Astrocyte (in vitro differentiated cells and primary cell): ENCODE results near the gene TMEM232. TPM values are rescaled to one million over a fixed set of nuclear protein-coding genes. Genes with fewer than 3 reads are reported as not detected.
A peak's percentile ranks its signal among the peaks of the same experiment; 100 is the strongest.

Experiments
- DNase-seq: peaks from one replicate; pipeline ENCODE4 v3.0.0-alpha.2; 2010; ENCODE audit warnings: low read depth
- FAIRE-seq: peaks from 2 replicates; lab custom pipeline; 2011; peaks lifted over from hg19 to GRCh38; lab: Jason Lieb, UNC
- H2AFZ ChIP-seq: 2 replicates; pipeline ENCODE4 v1.6.0; 2012; ENCODE audit warnings: low read depth, low read length, inconsistent platforms
- H3K27ac ChIP-seq: 2 replicates; pipeline ENCODE4 v1.5.1; 2011; ENCODE audit warnings: low read depth, low read length, inconsistent platforms
- H3K27me3 ChIP-seq: 2 replicates; pipeline ENCODE4 v1.6.0; 2011; ENCODE audit warnings: low read length, inconsistent platforms; ENCODE audit not compliant: insufficient read depth
- H3K36me3 ChIP-seq: 2 replicates; pipeline ENCODE4 v1.5.1; 2011; ENCODE audit warnings: low read length, inconsistent platforms; ENCODE audit not compliant: insufficient read depth
- H3K4me1 ChIP-seq: 2 replicates; pipeline ENCODE4 v1.5.1; 2011; ENCODE audit warnings: low read length, inconsistent platforms; ENCODE audit not compliant: insufficient read depth
- H3K4me2 ChIP-seq: 2 replicates; pipeline ENCODE4 v1.6.0; 2012; ENCODE audit warnings: low read length, inconsistent platforms
- H3K4me3 ChIP-seq: 2 replicates; pipeline ENCODE4 v1.5.1; 2011; ENCODE audit warnings: low read depth, mild to moderate bottlenecking, low read length, inconsistent platforms; ENCODE audit not compliant: insufficient read depth
- H3K79me2 ChIP-seq: 2 replicates; pipeline ENCODE4 v1.6.0; 2012; ENCODE audit warnings: mild to moderate bottlenecking, low read length, inconsistent platforms; ENCODE audit not compliant: insufficient read depth
- H3K9ac ChIP-seq: 2 replicates; pipeline ENCODE4 v1.6.0; 2012; ENCODE audit warnings: mild to moderate bottlenecking, low read length, inconsistent platforms
- H3K9me3 ChIP-seq: 2 replicates; pipeline ENCODE4 v1.5.1; 2012; ENCODE audit warnings: low read depth, mild to moderate bottlenecking, low read length, inconsistent platforms; ENCODE audit not compliant: insufficient read depth
- H4K20me1 ChIP-seq: 2 replicates; pipeline ENCODE4 v1.6.0; 2012; ENCODE audit warnings: low read length, inconsistent platforms; ENCODE audit not compliant: insufficient read depth
- H3K27ac Mint-ChIP-seq: one replicate; pipeline ENCODE4 v1.8.0; 2021; ENCODE audit warnings: mild to moderate bottlenecking, mixed read lengths; ENCODE audit not compliant: unreplicated experiment
- H3K27me3 Mint-ChIP-seq: one replicate; pipeline ENCODE4 v1.8.0; 2021; ENCODE audit warnings: low read depth, mixed read lengths; ENCODE audit not compliant: unreplicated experiment
- H3K36me3 Mint-ChIP-seq: one replicate; pipeline ENCODE4 v1.8.0; 2021; ENCODE audit warnings: low read depth, mixed read lengths; ENCODE audit not compliant: unreplicated experiment
- H3K4me1 Mint-ChIP-seq: one replicate; pipeline ENCODE4 v1.8.0; 2021; ENCODE audit warnings: low read depth, mixed read lengths; ENCODE audit not compliant: unreplicated experiment
- H3K4me3 Mint-ChIP-seq: one replicate; pipeline ENCODE4 v1.8.0; 2021; ENCODE audit warnings: mild to moderate bottlenecking, moderate library complexity, mixed read lengths; ENCODE audit not compliant: unreplicated experiment
- H3K9me3 Mint-ChIP-seq: one replicate; pipeline ENCODE4 v1.8.0; 2021; ENCODE audit warnings: mild to moderate bottlenecking, mixed read lengths; ENCODE audit not compliant: unreplicated experiment
- CTCF ChIP-seq: IDR thresholded peaks from 2 replicates; pipeline ENCODE4 v1.5.1; 2011; ENCODE audit warnings: low read depth, mild to moderate bottlenecking, inconsistent platforms, low read length, moderate library complexity; ENCODE audit not compliant: insufficient read depth
- EZH2 ChIP-seq: IDR thresholded peaks from 2 replicates; pipeline ENCODE4 v1.6.1; 2012; ENCODE audit warnings: mild to moderate bottlenecking, low read length, inconsistent platforms; ENCODE audit not compliant: insufficient read depth
- total RNA-seq: library from RNA; stranded (reverse); gene quantifications from 2 replicates; pipeline ENCODE4 v1.2.1, GENCODE V29; 2021

The TMEM232 gene
- total RNA-seq, 1 donor from 2014 or later: 1.4 TPM

DNA sequence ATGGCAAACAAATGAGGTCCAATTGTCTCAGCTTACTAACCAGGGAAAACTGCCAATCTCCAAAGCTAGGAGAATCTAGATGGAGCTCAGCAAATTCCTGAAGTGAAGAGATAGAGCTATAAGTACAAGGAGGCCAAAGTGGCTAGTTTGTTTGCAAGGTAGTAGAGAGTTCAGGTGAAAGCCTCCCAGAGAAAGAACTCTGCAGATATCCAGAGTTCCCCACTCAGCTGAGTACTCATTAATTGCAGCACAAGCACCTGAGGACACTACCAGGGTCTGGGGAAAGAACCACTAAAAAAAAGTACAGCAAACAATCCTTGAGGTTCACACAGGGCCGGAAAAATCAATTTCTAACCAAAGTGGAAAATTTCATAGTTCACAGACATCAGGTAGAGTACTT lies 250.9 kb downstream of the TMEM232 start:
- no peaks in the 10 kb centered on the region for H4K20me1 ChIP-seq
- peaks cover 18% of the 10 kb centered on the region for H3K4me1 ChIP-seq
- FAIRE-seq (no peak), DNase-seq (no peak)
- no peaks in the 10 kb centered on the region for H3K79me2 ChIP-seq
- peaks cover 1% of the 10 kb centered on the region for H3K9me3 ChIP-seq
- Mint-ChIP-seq H3K4me3 (no peak overlapping the region), H3K9me3 (peaks cover 3% of the 10 kb centered on the region), H3K4me1 (peaks cover 13% of the 10 kb centered on the region), H3K27me3 (no peaks in the 10 kb centered on the region), H3K27ac (no peak overlapping the region), H3K36me3 (no peaks in the 10 kb centered on the region)
- H2AFZ ChIP-seq: no peak overlapping the region
- no peak overlapping the region for H3K27ac ChIP-seq
- no peak overlapping the region for H3K4me3 ChIP-seq
- TF ChIP-seq CTCF: no peak
- TF ChIP-seq EZH2: no peak
- no peak overlapping the region for H3K4me2 ChIP-seq
- H3K36me3 ChIP-seq: no peaks in the 10 kb centered on the region
- no peaks in the 10 kb centered on the region for H3K27me3 ChIP-seq
- H3K9ac ChIP-seq: no peak overlapping the region

- Histone ChIP-seq H4K20me1 (no peaks in the 10 kb centered on the region), H3K36me3 (no peaks in the 10 kb centered on the region), H3K79me2 (no peaks in the 10 kb centered on the region), H2AFZ (no peak overlapping the region), H3K9me3 (peaks cover 8% of the 10 kb centered on the region), H3K4me1 (no peaks in the 10 kb centered on the region), H3K27ac (no peak overlapping the region), H3K27me3 (no peaks in the 10 kb centered on the region), H3K4me2 (no peak overlapping the region), H3K9ac (no peak overlapping the region), H3K4me3 (no peak overlapping the region)
- no peaks in the 10 kb centered on the region for H3K4me1 Mint-ChIP-seq
- H3K27ac Mint-ChIP-seq: no peak overlapping the region
- peaks cover 5% of the 10 kb centered on the region for H3K9me3 Mint-ChIP-seq
- FAIRE-seq (no peak), DNase-seq (no peak)
- H3K4me3 Mint-ChIP-seq: no peak overlapping the region
- H3K36me3 Mint-ChIP-seq: no peaks in the 10 kb centered on the region
- no peaks in the 10 kb centered on the region for H3K27me3 Mint-ChIP-seq
- TF ChIP-seq CTCF: no peak
- no peak for TF ChIP-seq EZH2
Measured at GRCh38 chr5:110469486-110469885, 257.0 kb downstream of the TMEM232 start.

DNA sequence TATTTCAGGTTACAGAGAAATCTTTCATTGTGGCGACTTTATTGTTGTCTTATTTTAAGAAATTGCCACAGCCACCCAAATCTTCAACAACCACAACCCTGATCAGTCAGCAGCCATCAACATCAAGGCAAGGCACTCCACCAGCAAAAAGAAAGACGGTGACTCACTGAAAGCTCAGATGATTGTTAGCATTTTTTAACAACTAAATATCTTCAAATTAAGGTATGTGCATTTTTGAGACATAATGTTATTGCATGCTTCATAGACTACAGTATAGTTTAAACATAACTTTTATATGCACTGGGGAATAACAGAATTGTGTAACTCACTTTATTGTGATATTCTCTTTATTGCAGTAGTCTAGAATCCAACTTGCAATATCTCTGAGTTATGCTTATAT lies 263.4 kb downstream of the TMEM232 start:
- Histone ChIP-seq H3K79me2 (no peaks in the 10 kb centered on the region), H4K20me1 (no peaks in the 10 kb centered on the region), H3K9me3 (no peaks in the 10 kb centered on the region), H3K4me1 (no peaks in the 10 kb centered on the region), H3K9ac (no peak overlapping the region), H3K36me3 (no peaks in the 10 kb centered on the region), H3K4me2 (no peak overlapping the region), H3K27ac (no peak overlapping the region), H3K27me3 (no peaks in the 10 kb centered on the region), H2AFZ (no peak overlapping the region), H3K4me3 (no peak overlapping the region)
- Mint-ChIP-seq H3K27me3 (no peaks in the 10 kb centered on the region), H3K9me3 (no peaks in the 10 kb centered on the region), H3K36me3 (no peaks in the 10 kb centered on the region), H3K4me1 (no peaks in the 10 kb centered on the region), H3K27ac (no peak overlapping the region), H3K4me3 (no peak overlapping the region)
- no peak for TF ChIP-seq CTCF
- no peak for TF ChIP-seq EZH2
- peak; percentile 38 for DNase-seq
- no peak for FAIRE-seq
